CD4-positive, alpha-beta T cell treated with Interleukin-10 for 1 hour (primary cell): ENCODE results near the gene ZFR2.
"Not testable (repeated sequence)": the region's sequence is repeated elsewhere in the genome, so short reads cannot be mapped to it uniquely, and the experiment has no call there.

Source experiments
- DNase-seq: peaks from one replicate; pipeline ENCODE4 v3.0.0-alpha.2; 2020

Gene ZFR2

DNA sequence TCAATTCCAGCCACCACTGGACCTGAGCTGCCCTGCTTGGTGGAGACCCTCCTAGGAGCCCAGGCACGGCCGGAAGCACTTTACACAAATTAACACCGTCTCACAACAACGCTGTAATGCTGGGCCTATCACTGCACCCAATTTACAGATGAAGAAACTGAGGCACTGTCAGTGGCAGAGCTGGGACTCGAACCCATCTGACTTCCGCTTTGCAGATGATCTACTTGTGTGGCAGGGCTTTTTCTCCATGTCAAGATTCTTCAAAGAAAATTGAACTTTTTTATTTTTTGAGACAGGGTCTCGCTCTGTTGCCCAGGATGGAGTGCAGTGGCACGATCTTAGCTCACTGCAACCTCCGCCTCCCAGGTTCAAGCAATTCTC, 33.8 kb downstream of the ZFR2 start:
- no peak for DNase-seq

DNA sequence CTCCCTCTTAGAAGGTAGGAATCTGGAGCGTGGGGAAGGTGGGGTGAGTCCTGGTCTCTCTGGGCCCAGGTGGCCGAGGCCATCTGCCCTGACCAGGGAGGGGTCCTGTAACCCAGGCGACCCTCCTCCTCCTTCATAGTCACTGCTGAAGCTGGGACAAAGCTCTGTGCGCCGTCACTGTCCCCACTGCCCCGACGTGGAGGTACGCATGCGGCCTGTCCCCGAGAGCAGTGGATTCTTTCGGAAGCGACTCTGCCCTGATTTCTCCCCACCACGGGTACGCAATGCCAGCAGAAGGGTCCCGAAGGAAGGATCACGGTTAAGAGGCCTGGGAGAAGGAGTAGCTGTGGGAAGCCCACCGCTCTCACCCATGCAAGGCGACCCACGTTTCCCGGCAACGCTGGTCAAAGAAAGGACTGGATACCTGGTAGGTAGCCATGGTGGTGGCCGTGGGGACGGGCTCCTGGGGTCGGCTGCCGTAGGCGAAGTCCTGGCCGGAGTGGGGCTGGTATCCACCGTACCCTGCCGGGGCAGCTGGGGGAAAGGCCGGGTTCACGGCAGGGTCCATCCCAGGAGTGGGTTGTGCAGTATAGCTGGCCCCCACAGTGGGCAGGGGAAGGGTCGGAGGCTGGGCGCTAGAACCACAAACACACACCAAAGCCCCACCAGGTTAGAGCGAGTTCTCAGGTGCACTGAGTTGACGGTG, 34.3 kb downstream of the ZFR2 start:
- DNase-seq = no peak

DNA sequence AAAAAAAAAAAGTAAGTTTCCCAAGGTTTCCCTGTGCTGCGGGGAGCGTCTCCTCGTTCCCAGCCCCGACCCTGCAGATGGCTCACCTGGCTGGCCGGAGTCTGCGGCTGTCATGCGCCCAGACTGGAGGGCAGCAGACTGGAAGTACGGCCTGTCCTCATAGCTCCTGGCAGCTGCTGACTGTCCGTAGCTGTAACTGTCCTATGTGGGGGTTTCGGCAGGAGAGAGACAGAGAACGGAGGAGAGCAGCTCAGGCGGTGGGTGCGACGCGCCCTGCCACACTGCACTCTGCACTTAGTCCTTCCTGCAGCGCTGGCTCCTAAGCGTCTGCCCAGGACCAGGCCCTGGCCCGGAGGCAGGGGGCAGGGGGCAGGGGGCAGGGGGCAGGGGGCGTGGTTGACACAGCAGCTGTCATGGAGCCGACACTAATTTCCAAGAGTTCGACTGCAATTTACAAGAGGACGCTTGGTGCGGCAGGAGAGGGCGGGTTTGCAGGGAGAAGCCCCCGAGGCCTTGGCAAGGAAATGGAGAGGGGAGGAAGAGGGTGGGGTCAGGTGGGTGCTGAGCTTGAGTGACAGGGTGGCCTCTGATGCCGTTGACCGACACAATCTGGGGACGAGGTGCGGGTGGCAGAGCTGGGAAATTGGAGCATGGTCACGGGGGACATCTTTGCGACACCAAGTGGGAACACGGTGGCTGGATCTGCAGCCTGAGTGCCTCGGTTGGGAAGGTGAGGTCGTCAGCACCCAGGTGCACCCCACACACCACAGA, 35.1 kb downstream of the ZFR2 start:
- no peak for DNase-seq

DNA sequence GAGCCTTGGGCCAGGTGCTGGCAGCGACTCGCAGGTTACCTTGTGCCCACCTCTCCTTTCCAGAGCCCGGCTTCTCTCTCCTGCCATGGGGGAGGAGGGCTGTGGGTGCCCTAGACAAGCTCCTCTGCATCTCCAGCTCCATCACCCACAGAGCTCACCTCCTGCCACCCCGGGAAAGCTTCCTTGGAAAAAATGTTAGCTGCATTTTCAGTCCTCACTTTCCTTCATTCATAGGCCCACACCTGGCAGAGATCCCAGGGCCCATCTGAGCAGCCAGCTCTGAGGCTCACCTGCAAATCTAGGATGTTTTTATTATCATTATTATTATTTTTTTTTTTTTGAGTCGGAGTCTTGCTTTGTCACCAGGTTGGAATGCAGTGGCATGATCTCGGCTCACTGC, 36.8 kb downstream of the ZFR2 start:
- no peak for DNase-seq

DNA sequence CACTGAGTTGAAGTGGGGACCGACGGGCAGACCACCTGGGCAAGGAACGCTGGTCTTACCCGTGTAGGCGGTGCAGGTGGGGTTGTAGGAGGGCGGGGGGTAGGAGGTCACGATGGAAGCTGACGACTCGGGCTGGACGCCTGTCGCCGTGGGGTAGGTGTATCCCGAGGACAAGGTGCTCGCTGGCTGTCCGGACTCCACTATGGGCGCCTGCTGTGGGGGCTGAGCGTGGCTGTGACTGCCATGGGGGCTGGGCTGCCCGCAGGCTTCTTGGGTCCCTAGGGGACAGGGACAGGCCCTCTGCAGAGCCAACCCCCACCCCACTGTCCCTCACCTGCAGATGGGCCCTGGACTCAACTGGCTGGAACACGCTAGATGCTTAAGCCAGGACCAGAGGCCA, 37.2 kb downstream of the ZFR2 start:
- no peak for DNase-seq

DNA sequence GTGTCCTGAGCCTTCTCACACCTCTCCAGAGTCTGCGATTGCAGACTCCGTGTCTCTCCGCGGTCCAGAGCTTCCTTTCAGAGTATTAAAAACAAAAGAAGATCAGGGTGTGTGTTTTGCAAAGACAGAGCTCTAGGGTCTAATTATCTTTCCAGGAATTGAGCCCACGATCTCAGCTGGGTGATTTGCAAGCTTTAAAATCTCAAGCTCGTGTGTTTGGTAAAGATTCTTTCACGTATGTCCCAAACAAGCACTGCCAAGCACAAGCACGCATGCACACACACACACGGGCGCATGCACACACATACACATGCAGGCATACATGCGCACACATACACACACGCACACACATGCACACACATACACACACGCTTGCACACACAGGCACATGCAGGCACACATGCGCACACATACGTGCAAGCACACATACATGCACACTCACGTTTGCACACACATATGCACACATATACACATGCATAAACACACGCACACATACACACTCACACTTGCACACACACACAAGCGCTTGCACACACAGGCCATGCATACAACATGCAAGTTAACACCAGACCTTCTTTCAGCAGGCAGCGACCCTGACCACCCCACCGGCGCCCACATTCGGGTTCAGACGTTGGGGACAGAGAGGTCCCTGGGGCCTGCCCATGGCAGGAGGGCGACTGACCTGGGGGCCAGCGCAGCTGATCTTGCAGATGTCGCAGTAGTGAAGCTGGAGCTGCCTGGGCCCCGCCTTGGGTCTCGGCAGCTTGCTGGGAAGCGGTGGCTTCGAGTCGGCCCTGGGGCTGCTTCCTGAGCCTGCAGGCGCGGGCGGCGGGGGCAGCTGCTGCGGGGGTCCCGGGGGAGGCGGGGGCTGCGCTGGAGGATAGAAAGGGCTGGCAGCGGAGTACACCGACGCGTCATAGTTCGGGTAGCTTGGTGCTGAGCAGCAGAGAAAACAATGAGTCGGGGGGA, 37.9 kb downstream of the ZFR2 start:
- DNase-seq = no peak

DNA sequence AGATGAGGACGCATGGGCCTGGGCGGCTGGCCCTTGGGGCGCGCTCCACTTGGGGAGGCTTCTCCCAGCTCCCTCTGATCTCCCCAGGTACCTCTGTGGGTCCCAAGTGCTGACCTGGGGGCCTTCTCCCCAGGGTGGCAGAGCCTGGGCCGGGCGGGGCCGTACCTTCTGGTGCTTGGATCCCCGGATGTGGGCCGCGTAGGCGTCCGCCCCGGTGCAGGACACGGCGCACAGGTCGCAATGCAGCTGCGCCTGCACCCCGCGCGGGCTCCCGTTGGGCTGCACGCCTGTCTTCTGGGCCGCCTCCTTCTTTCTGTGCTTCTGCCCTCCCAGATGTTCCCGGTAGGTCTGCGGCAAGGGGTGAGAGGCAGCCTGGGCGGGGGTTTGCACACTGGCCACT, 41.5 kb downstream of the ZFR2 start:
- DNase-seq = no peak

DNA sequence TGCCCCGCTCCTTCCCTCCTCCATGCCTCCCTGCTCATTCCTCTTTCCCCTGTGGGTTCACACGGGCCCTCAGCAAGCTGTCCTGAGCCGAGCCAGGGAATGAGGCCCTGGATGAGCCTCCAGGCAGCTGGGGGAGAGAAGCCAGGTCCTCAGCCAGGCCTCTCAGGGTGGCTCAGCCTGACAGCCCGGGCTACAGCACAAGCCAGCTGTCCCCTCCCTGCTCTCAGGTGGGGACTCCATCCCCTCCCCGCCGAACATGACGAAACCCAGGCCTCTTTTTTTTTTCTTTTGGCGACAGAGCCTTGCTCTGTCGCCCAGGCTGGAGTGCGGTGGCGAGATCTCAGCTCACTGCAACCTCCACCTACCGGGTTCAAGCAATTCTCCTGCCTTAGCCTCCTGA, 42.7 kb downstream of the ZFR2 start:
- DNase-seq = no peak

DNA sequence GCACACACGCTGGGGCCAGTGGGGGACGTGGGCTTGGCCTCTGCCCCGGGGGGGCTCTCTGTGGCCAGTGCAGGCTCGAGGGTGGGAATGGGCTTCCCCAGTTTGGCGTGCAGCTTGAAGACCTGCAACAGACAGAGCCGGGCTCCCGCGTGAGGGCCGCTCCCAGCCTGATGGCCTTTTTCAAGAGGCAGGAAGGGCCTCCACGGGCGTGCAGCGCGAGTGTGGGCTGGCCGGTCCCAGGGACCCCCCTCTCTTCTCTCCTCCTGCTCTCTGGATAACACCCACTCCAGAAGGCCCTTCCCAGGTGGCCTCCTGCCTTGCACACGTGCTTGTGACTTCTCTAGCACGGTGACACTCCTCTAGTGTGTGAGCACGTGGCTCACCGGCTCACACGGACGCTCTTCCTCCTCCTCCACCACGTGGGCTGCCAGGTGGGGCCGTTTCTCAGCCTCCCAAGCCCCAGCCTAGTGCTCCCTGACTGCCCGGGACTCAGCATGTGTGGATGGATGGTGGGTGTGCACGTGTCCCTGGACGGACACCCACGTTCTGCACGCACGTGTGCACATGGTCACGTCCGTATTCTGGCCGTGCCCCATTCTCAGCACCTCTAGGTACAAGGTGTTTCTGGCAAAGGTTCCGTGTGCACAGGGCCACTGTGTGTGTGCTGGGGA, 43.4 kb downstream of the ZFR2 start:
- no peak for DNase-seq

DNA sequence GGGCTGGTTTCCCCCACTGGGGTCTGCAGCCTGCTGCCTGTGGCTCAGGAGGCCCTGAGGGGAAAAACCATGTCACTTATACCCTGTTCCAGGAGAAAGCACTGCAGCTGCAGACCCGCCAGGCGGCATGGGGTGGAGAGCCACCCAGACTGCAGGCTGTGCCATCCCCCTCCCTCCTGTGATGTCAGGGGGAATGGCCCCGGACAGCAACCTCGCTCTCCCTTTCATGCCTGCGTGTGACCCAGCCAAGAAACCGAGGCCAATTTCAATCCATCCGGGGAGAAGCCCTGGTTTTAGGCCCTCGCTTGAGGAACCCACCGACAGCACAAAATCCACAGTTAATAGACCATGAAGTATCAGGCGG, 45.5 kb downstream of the ZFR2 start:
- no peak for DNase-seq

DNA sequence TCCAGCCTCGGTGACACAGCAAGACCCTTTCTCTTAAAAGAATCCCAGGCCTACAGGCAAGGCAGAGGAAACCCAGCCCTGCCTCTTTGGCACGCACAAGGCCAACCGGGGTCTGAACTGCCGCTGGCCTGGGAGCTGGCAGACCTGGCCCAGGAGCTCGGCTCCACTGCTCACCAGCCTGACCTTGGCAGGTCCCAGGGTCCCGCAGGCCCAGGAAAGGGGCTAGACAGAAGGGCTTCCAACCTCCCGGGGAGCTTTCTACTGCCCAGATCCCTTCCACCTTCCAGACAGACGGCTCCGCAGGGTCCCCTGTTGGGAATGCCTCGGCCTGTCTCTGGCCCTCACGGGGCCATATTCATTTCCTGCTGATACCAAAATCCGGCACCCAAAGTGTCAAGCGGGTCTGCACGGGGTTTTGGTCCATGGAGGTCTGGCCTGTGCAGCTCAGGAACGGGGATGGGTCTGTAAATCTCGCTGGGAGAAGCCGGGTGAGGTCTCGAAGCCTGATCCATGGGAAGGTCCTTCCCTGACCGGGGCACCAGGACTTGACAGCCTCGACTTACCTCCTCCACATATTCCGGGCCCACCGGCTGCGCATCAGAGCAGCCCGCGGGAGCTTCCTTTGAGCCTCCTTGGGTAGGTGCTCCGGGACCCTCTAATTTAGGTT, 46.0 kb downstream of the ZFR2 start:
- no peak for DNase-seq

DNA sequence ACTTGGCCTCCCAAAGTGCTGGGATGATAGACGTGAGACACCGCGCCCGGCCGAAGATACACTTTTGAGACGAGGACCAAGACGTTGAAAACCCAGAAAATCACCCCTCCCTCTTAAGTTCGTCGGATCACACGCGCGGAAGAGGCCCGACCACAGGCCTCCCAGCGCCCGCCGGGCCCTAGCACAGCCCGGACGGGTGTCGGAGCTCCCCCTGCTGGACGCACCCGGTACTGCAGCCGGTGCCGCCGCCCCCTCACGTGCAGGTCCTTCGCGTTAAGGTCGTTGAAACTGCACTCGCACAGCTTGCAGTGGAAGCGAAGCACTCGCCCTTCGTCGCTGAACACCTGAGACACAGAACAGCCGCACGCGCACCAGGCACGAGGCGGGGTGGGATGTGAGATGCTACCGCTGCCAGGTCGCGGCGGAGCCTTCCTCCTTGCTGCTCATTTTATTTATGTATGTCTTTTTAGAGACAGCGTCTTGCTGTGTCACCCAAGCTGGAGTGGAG, 46.9 kb downstream of the ZFR2 start:
- peak; percentile 90 for DNase-seq

DNA sequence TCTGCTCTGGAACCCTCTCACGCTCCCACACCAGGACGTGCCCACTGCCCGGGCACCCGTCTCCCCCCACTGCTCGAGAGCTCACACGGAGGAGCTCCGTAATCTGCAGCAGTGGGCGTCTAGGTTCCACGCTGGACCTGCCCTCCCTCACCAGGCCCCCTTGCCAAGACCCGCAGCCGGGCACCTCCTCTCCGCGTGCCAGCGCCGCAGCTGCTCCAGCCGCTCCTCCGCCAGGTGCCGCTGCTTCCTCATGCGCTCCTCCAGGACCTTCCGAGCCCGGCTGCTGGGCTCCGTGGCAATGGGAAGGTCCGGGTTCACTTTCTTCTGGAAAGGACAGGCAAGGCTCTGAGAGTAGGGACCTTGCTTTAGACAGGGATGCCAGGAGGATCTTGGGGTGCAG, 47.7 kb downstream of the ZFR2 start:
- DNase-seq = no peak

DNA sequence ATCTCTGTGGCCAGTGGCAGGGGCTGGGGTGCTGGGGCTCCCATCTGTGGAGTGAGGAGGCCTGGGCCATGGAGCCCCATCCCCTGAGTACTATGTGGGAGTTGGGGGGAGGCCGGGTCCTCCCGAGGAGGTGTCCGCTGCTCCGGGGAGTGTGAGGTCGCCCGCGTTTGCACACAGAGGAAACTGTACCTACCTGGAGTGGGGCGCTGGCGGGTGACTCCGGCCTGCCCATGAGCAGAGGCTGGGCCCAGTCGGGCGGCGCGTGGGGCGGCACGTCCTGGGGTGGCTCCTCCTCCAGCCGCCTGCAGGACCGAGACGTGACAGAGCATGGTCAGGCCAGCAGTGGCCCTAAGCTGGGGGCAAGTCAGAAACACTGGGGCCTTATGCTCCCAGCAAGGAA, 48.8 kb downstream of the ZFR2 start:
- no peak for DNase-seq

DNA sequence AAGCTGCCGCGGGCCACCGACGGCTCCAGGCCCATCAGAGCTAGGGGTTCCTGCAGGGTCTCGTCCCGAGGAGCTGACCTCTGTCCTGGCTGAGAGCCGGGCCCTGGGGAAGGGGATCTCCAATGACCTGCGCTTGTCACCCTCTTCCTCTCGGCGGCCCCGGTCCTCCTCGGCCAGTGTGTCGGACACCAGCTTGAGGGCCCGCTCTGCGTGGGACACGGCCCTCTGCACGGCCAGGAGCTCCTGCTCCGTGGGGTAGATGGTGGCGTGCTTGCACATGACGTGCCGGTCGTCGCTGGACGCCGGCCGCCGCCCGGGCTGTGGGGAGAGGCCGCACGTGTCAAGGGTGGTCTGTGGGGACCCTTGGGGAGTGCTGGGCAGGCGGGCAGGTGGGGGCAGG, 49.9 kb downstream of the ZFR2 start:
- DNase-seq = no peak

DNA sequence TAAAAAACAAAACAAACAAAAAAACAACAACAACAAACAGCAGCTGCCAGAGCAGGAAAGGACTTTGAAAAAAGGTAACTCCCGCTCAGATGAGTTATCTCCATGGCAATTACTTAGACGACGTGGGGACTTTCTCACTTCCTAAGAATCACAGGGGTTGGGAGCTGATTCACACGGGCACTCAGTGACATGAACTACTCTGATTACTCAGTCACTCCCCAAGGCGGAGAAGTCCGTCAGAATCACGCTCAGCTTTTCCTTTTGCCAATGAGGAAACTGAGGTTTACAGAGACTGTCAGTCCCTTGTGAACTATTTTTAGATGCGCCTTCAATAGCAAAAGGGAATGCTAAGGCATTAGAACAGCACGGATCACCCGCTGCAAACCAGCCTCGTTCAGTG, 50.4 kb downstream of the ZFR2 start:
- no peak for DNase-seq

DNA sequence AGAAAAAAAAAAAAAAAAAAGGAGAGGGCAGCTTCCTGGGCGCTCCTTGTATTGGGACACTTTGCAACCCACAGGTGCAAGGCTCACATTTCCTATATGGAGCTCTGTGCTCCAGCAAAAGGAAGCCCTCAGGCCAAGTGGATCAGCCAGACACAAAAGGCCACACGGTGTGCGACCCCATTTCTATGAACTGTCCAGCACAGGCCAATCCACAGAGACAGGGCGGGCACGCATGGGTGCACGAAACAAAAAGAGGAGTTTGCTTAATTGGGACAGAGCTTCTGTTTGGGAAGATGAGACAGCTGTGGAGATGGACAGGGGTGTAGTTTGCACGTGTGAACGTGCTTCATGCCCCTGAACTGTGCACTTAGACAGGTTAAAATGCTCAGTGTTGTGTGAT, 51.1 kb downstream of the ZFR2 start:
- DNase-seq = no peak

DNA sequence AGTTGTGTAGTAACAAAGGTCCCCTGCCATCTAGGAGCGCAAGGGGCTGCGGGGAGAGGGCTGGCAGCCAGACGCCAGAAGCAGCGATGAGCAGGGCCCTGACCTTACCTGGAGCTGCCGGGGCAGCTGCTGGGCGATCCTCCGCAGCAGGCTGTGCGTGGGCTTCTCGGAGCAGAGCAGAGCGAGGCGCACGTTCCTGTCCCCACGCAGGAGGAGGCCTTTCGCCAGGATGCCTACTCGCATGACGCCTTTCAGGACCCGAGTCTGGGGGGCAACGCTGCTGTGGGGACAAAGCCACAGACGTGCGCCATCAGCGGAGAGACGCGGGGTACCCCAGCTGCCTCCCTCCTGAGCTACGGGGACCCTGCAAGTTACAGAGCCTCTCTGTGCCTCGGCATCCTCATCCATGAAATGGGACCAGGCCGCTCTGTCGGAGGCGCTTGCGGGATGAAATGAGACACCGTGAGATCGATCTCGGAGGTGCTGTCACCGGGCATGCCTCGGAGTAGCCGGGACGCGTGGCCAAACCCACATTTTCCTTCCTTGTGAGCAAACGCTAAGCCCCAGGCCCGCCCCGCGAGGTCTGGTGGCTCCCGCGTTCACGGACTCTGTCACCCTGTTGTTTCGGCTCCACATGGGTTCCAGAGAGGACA, 52.1 kb downstream of the ZFR2 start:
- DNase-seq = no peak

DNA sequence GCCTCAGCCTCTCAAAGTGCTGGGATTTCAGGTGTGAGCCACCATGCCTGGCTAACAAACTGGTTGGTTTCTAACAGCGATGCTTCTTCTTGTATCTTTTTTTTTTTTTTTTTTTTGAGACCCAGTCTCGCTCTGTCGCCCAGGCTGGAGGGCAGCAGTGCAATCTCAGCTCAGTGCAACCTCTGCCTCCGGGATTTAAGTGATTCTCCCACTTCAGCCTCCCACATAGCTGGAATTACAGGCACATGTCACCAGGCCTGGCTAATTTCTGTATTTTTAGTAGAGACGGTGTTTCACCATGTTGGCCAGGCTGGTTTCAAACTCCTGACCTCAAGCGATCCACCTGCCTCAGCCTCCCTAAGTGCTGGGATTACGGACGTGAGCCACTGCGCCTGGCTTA, 52.7 kb downstream of the ZFR2 start:
- not testable (repeated sequence) for DNase-seq

DNA sequence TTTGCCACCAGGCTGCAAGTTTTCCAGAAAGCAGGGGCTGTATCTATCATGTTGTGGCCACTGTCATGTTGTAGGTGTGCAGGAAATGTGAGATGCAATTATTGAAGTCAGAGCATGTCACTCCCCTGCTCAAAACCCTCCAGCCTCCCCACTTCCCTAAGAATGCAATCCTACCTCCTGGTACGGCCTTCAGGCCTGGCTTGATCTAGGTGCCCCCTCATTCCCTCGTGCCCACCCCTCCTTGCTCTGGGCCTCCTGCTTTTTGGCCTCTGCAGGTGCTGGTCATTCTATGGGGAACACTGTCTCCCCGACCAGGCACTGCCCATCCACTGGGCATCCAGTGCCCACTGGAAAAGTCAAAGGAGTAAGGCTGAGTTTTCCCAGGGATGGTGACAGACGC, 54.2 kb downstream of the ZFR2 start:
- no peak for DNase-seq

DNA sequence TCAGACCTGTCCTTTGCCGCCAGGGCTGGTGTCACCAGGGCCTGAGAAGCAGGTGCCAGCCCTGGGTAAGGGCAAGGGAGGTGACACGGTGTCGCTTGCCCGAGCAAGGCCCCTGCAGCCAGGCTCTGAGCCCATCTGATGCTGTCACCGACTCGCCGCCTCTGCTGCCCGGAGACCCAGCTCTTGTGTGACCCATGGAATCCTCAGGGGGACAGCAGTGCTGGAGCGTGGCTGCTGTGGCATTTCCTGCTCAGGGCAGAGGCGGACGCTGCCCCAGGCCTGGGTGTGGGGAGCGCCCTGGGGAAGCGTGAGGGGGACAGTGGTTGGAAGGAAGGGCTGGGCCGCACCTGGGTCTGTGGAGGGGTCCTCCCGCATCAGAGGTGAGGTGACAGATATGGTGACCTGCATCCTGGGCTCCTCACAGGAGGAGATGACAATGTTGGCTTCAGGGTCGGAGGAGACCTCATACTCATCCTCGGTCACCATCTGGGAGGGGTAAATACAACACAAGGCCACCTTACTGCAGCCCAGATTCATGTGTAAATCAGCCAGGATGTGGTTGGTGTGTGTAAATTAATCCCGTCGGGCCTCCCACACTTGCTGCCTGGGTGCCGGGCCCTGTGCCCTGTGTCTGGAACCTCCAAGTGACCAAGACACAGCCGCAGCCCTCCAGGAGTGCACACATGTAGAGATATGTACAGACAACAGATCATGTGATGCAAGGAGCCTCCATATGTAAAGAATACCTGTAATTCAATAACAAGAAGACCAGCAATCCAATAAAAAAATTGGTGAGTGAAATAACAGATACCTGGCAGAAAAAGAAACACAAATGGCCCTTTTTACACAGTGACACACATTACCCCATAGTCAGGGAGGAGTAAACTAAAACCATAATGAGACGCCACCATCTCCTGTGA, 55.1 kb downstream of the ZFR2 start:
- peak; percentile 42 for DNase-seq
